GM10248 (cell line): ENCODE data around the gene TMEM37.

Experiments
- CTCF ChIA-PET: fragments of 300-600 bp; sonication (Branson Sonifier 250); formaldehyde crosslinking; extraction: SDS; loops from one replicate; lab custom pipeline; 2021; ENCODE audit warnings: antibody characterized with exemption; lab: Yijun Ruan, JAX
- POLR2A ChIA-PET: fragments of 350-650 bp; sonication (Branson Sonifier 250); formaldehyde crosslinking; extraction: SDS; loops from one replicate; lab custom pipeline; 2020; ENCODE audit warnings: antibody characterized with exemption; lab: Yijun Ruan, JAX
- DNase-seq: peaks from one replicate; pipeline ENCODE4 v3.0.0; 2012; ENCODE audit errors: extremely low spot score
- TF ChIP-seq, protein P1 (sequence below): IDR thresholded peaks from 2 replicates; pipeline ENCODE4 v1.5.1; 2012; ENCODE audit warnings: mild to moderate bottlenecking, low read depth; ENCODE audit errors: extremely low read depth, missing control alignments, control extremely low read depth

Gene TMEM37

DNA sequence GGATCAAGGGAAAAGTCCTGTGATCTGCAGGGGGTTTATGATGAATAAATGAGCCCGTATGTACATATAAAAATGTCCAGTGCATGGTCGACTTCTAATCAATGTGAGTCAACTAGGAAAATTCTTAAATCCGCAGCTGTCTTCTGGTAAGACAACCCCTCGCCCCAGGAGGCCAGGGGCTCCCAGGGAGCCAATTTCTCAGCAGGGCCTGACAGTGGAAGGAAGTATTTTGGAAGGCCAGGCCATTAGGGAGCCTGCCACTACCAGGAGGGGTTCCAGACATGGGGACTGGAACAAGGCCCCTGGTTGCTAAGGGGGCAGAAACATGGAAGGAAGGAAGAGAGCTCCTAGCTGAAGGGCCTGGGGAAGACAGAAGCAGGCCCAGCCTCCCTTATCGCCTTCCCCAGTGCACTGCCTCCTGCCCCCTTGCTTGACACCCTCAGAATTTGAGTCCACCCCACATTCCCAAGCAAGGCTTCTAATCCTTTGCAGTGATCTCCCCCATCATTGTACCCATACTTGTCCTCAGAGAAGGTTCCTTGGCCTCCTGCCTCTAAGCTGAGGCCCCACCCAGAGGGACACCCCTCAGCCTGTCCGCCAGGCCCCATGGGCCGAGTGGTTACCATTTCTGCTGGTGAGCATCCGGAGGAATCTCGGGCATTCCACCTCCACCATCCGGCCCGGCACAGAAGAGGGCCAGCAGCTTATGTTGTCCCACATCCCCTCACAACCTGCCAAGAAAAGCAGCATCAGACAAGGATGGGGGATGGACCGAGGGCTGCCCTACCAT lies 46.7 kb downstream of the TMEM37 start:
- TF ChIP-seq, protein P1, sequence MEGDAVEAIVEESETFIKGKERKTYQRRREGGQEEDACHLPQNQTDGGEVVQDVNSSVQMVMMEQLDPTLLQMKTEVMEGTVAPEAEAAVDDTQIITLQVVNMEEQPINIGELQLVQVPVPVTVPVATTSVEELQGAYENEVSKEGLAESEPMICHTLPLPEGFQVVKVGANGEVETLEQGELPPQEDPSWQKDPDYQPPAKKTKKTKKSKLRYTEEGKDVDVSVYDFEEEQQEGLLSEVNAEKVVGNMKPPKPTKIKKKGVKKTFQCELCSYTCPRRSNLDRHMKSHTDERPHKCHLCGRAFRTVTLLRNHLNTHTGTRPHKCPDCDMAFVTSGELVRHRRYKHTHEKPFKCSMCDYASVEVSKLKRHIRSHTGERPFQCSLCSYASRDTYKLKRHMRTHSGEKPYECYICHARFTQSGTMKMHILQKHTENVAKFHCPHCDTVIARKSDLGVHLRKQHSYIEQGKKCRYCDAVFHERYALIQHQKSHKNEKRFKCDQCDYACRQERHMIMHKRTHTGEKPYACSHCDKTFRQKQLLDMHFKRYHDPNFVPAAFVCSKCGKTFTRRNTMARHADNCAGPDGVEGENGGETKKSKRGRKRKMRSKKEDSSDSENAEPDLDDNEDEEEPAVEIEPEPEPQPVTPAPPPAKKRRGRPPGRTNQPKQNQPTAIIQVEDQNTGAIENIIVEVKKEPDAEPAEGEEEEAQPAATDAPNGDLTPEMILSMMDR: no peak
- DNase-seq: no peak
- ChIA-PET CTCF (interaction anchor here (1.0 to 8.7 kb wide), 6 partner anchors 10 to 596 kb away, joined by 3 to 110 read pairs (median 45); no protein-coding TSS in a partner anchor), POLR2A (no interaction called here)

- CTCF ChIA-PET: interaction anchor here (0.6 to 8.7 kb wide), 7 partner anchors 9 to 596 kb away, joined by 3 to 110 read pairs (median 12); no protein-coding TSS in a partner anchor
- TF ChIP-seq, protein P1: no peak
- POLR2A ChIA-PET: no interaction called here
- DNase-seq: no peak
These were observed 47.3 kb downstream of the TMEM37 start for GRCh38 chr2:119478978-119479295.

- DNase-seq: no peak
- ChIA-PET CTCF (interaction anchor here (0.8 to 8.7 kb wide), 6 partner anchors 8 to 598 kb away, joined by 3 to 110 read pairs (median 45); partner anchors contain the start of genes C2orf76 and DBI), POLR2A (no interaction called here)
- TF ChIP-seq, protein P1: no peak
These were observed 48.5 kb downstream of the TMEM37 start for GRCh38 chr2:119480184-119480583.

DNA sequence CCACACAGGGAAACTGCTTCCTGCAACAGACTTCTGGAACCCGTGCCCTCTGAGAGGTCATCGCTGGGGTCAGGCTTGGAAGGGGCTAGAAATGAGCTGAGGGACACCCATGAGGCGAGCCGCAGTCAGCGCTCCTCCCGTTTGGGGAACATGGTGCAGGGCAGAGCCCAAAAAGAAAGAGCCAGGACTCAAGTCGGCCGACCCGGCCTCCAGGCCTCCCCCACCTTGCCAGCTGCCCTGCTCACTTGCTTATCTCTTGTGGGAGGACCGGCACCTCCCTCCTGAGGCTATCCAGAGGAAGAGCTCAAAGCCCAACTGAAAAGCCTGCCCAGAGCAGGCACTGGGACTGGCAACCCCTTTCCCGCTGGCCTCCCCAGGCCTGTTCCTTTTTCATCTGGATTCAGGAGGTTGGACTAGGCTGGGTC lies 49.1 kb downstream of the TMEM37 start:
- no peak for DNase-seq
- CTCF ChIA-PET: interaction anchor here (1.8 to 8.7 kb wide), 4 partner anchors 15 to 598 kb away, joined by 6 to 110 read pairs (median 58); no protein-coding TSS in a partner anchor
- POLR2A ChIA-PET: no interaction called here
- TF ChIP-seq, protein P1: no peak

GRCh38 chr2:119481501-119482455 lies 50.1 kb downstream of the TMEM37 start:
- no peak for DNase-seq
- TF ChIP-seq, protein P1: no peak
- ChIA-PET POLR2A (no interaction called here), CTCF (interaction anchor here (3.7 to 8.7 kb wide), 3 partner anchors 16 to 80 kb away, joined by 12 to 110 read pairs (median 105); no protein-coding TSS in a partner anchor)
